ENCODE data around the gene OR6B3. TPM values are rescaled to one million over a fixed set of nuclear protein-coding genes. Genes with fewer than 3 reads are reported as not detected.

Gene OR6B3
- total and polyA plus RNA-seq, 7 donors: not detected

DNA sequence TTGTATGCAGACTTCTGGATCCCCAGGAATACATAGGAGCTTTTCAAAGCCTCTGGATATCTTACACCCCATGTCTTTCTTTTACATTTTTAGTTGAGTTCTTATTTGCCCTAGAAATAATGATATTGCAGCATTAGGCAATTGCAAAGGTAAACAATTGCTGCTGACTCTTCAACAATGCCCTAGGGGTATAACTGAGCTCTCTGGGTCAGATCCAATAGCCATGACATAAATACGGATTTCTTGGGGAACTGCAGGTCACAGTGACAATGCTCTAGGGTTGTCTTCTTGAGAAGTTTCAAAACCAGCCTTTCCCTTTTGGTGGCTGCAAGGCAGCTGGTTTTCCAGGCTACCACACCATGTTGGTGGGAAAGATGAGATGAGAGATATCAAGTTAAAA lies 16.5 kb upstream of the OR6B3 start:
- no peak for DNase-seq
- TF ChIP-seq, protein P1, sequence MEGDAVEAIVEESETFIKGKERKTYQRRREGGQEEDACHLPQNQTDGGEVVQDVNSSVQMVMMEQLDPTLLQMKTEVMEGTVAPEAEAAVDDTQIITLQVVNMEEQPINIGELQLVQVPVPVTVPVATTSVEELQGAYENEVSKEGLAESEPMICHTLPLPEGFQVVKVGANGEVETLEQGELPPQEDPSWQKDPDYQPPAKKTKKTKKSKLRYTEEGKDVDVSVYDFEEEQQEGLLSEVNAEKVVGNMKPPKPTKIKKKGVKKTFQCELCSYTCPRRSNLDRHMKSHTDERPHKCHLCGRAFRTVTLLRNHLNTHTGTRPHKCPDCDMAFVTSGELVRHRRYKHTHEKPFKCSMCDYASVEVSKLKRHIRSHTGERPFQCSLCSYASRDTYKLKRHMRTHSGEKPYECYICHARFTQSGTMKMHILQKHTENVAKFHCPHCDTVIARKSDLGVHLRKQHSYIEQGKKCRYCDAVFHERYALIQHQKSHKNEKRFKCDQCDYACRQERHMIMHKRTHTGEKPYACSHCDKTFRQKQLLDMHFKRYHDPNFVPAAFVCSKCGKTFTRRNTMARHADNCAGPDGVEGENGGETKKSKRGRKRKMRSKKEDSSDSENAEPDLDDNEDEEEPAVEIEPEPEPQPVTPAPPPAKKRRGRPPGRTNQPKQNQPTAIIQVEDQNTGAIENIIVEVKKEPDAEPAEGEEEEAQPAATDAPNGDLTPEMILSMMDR (IDR thresholded peaks at IDR 0.05): no peak
- no peak for TF ChIP-seq POLR2A (IDR thresholded peaks at IDR 0.05)
- no peak for TF ChIP-seq POLR2AphosphoS5 (IDR thresholded peaks at IDR 0.05)
- no peak for TF ChIP-seq EP300 (IDR thresholded peaks at IDR 0.05)
- Histone ChIP-seq H3K27ac (no peak overlapping the region), H3K27me3 (no peaks in the 10 kb centered on the region), H3K36me3 (no peaks in the 10 kb centered on the region), H3K4me3 (no peak overlapping the region), H3K4me1 (no peaks in the 10 kb centered on the region), H3K9me3 (no peaks in the 10 kb centered on the region)
- WGBS, 2 donors: 66 to 90% methylated on average over 1 of the region's 1 CpG
- intact Hi-C loops (cut with DNase I): no loop called here

- no peaks in the 10 kb centered on the region for H3K4me1 ChIP-seq
- WGBS, 2 donors: 91 to 98% methylated on average over 1 of the region's 1 CpG
- DNase-seq: no peak
- no peaks in the 10 kb centered on the region for H3K27me3 ChIP-seq
- H3K27ac ChIP-seq: no peak overlapping the region
- H3K9me3 ChIP-seq: no peaks in the 10 kb centered on the region
- TF ChIP-seq POLR2AphosphoS5 (IDR thresholded peaks at IDR 0.05): no peak
- TF ChIP-seq EP300 (IDR thresholded peaks at IDR 0.05): no peak
- TF ChIP-seq, protein P1 (IDR thresholded peaks at IDR 0.05): no peak
- TF ChIP-seq POLR2A (IDR thresholded peaks at IDR 0.05): no peak
- intact Hi-C loops (cut with DNase I): no loop called here
- no peak overlapping the region for H3K4me3 ChIP-seq
- no peaks in the 10 kb centered on the region for H3K36me3 ChIP-seq
Observed at GRCh38 chr2:240068193-240068592, 14.9 kb upstream of the OR6B3 start.

DNA sequence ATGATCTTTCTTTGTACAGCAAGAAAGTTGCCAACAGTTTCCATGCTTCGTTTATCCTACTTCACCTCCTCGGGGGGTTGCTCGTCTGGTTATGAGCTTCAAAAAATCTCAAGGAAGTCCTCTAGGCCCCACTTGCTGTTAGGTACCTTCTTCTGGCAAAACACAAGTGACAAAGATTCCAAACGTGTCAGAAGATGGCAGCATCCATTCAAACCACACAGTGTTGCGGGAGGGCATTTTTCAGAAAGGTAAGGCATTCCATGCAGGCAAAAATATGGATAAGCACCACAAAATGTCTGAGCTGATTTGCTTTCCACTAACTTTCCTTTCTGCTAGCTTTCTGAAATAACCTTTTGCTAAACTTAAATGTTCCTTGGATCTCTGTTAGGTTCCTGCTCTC lies 13.2 kb upstream of the OR6B3 start:
- TF ChIP-seq EP300 (IDR thresholded peaks at IDR 0.05) (no peak), POLR2AphosphoS5 (IDR thresholded peaks at IDR 0.05) (no peak)
- TF ChIP-seq, protein P1 (IDR thresholded peaks at IDR 0.05): no peak
- no peaks in the 10 kb centered on the region for H3K4me1 ChIP-seq
- intact Hi-C loops (cut with DNase I): no loop called here
- no peaks in the 10 kb centered on the region for H3K36me3 ChIP-seq
- H3K27ac ChIP-seq: no peak overlapping the region
- H3K4me3 ChIP-seq: no peak overlapping the region
- H3K27me3 ChIP-seq: no peaks in the 10 kb centered on the region
- WGBS, 2 donors: 70 to 73% methylated on average over 5 of the region's 5 CpGs
- no peaks in the 10 kb centered on the region for H3K9me3 ChIP-seq
- no peak for DNase-seq

DNA sequence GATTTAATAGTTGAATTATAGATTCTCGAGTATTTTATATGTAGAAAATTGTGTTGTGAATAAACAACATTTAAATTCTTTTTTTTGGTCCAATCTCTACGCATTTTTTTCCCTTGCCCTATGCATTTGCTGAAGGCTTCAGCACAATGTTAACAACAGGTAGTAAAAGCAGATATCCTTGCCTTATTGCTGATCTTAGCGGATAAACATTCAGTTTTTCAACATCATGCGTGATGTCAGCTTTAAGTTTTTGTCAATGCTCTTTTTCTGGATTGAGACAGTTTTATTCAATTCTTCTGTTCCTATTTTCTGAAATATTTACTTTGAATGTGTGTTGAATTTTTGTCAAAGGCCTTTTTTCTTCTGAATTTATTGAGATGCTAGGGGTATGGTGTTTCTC lies 11.6 kb upstream of the OR6B3 start:
- no peak overlapping the region for H3K27ac ChIP-seq
- intact Hi-C loops (cut with DNase I): no loop called here
- H3K4me1 ChIP-seq: no peaks in the 10 kb centered on the region
- no peaks in the 10 kb centered on the region for H3K27me3 ChIP-seq
- H3K36me3 ChIP-seq: no peaks in the 10 kb centered on the region
- H3K9me3 ChIP-seq: no peaks in the 10 kb centered on the region
- H3K4me3 ChIP-seq: no peak overlapping the region
- TF ChIP-seq POLR2A (IDR thresholded peaks at IDR 0.05) (no peak), EP300 (IDR thresholded peaks at IDR 0.05) (no peak), POLR2AphosphoS5 (IDR thresholded peaks at IDR 0.05) (no peak)
- TF ChIP-seq, protein P1 (IDR thresholded peaks at IDR 0.05): no peak
- WGBS, 2 donors: 84 to 89% methylated on average over 4 of the region's 4 CpGs
- no peak for DNase-seq

GRCh38 chr2:240060977-240061591 lies 7.8 kb upstream of the OR6B3 start:
- intact Hi-C loops (cut with DNase I): loop anchor here (1.0 kb wide), 1 partner anchor 82 kb away; no protein-coding TSS in a partner anchor
- H3K27ac ChIP-seq: no peak overlapping the region
- 36 to 48% methylated on average over 4 of the region's 4 CpGs for WGBS, 2 donors

More at GRCh38 chr2:240060977-240061591, 7.8 kb upstream of the OR6B3 start:
- Histone ChIP-seq H3K9me3 (no peaks in the 10 kb centered on the region), H3K36me3 (no peaks in the 10 kb centered on the region), H3K4me1 (no peaks in the 10 kb centered on the region), H3K4me3 (no peak overlapping the region), H3K27me3 (peaks cover 0 to 19% (median 5%) of the 10 kb centered on the region in 3 donors)
- TF ChIP-seq, protein P1 (IDR thresholded peaks at IDR 0.05): peak; percentile 15 to 57 (median 40)
- TF ChIP-seq EP300 (IDR thresholded peaks at IDR 0.05) (no peak), POLR2A (IDR thresholded peaks at IDR 0.05) (no peak), POLR2AphosphoS5 (IDR thresholded peaks at IDR 0.05) (no peak)
- no peak for DNase-seq
